OCI-LY3 (cell line): ENCODE measurements around the gene RPL15.

Experiments
- H2AFZ ChIP-seq: fragments of 200-600, 300-600 bp; shearing (Covaris generic); 2 replicates; pipeline ENCODE4 v1.6.0; 2014; ENCODE audit warnings: antibody characterized with exemption, low read depth, low read length
- H3K27ac ChIP-seq: fragments of 200-600, 300-600 bp; sonication (generic); 2 replicates; pipeline ENCODE4 v1.5.1; 2014; ENCODE audit warnings: mild to moderate bottlenecking, low read length, moderate library complexity, mixed read lengths
- H3K27me3 ChIP-seq: fragments of 200-600, 300-600 bp; sonication (generic); 2 replicates; pipeline ENCODE4 v1.6.1; 2014; ENCODE audit warnings: low read depth, low read length, mixed read lengths
- H3K36me3 ChIP-seq: fragments of 200-600, 300-600 bp; sonication (generic); replicated peaks from 2 replicates; pipeline ENCODE3; 2014; ENCODE audit warnings: low read depth, low read length, mixed read lengths
- H3K4me1 ChIP-seq: fragments of 300-600, 200-600 bp; sonication (generic); 2 replicates; pipeline ENCODE4 v1.6.1; 2014; ENCODE audit warnings: low read length, mixed read lengths
- H3K4me2 ChIP-seq: fragments of 200-600, 300-600 bp; sonication (generic); 2 replicates; pipeline ENCODE4 v1.6.1; 2014; ENCODE audit warnings: low read length, mixed read lengths
- H3K4me3 ChIP-seq: fragments of 300-600, 200-600 bp; sonication (generic); 2 replicates; pipeline ENCODE4 v1.5.1; 2014; ENCODE audit warnings: antibody characterized with exemption, mild to moderate bottlenecking, low read length, moderate library complexity
- H3K79me2 ChIP-seq: fragments of 300-600, 200-600 bp; shearing (Covaris generic); 2 replicates; pipeline ENCODE4 v1.6.1; 2014; ENCODE audit warnings: mild to moderate bottlenecking, low read length, mixed read lengths
- H3K9ac ChIP-seq: fragments of 300-600, 200-600 bp; shearing (Covaris generic); 2 replicates; pipeline ENCODE4 v1.6.0; 2014; ENCODE audit warnings: mild to moderate bottlenecking, low read length, moderate library complexity
- H3K9me3 ChIP-seq: fragments of 200-600, 300-600 bp; shearing (Covaris generic); 2 replicates; pipeline ENCODE4 v1.6.1; 2014; ENCODE audit warnings: low read length, mixed read lengths; ENCODE audit not compliant: insufficient read depth
- H4K20me1 ChIP-seq: fragments of 200-600, 300-600 bp; sonication (generic); 2 replicates; pipeline ENCODE4 v1.6.1; 2016; ENCODE audit warnings: low read length, mixed read lengths; ENCODE audit not compliant: insufficient read depth
- EZH2phosphoT487 ChIP-seq: fragments of 200-600 bp; shearing (Covaris generic); IDR thresholded peaks from 2 replicates; pipeline ENCODE4 v1.6.1; 2018; ENCODE audit warnings: antibody characterized with exemption, mixed run types, low read depth
- TF ChIP-seq, protein P1 (sequence below): fragments of 200-600, 300-600 bp; sonication (generic); IDR thresholded peaks from 2 replicates; pipeline ENCODE4 v1.5.1; 2014; ENCODE audit warnings: antibody characterized with exemption, low read length, low read depth

RPL15 gene

GRCh38 chr3:23954144-23954543, 37.2 kb downstream of the RPL15 start:
- Histone ChIP-seq H3K9me3 (no peaks in the 10 kb centered on the region), H3K27ac (no peak overlapping the region), H3K79me2 (peaks cover 19% of the 10 kb centered on the region), H3K36me3 (no peaks in the 10 kb centered on the region), H3K4me1 (peaks cover 39% of the 10 kb centered on the region), H3K4me2 (no peak overlapping the region), H3K9ac (no peak overlapping the region), H2AFZ (no peak overlapping the region), H3K4me3 (no peak overlapping the region), H4K20me1 (no peaks in the 10 kb centered on the region), H3K27me3 (no peaks in the 10 kb centered on the region)
- TF ChIP-seq, protein P1, sequence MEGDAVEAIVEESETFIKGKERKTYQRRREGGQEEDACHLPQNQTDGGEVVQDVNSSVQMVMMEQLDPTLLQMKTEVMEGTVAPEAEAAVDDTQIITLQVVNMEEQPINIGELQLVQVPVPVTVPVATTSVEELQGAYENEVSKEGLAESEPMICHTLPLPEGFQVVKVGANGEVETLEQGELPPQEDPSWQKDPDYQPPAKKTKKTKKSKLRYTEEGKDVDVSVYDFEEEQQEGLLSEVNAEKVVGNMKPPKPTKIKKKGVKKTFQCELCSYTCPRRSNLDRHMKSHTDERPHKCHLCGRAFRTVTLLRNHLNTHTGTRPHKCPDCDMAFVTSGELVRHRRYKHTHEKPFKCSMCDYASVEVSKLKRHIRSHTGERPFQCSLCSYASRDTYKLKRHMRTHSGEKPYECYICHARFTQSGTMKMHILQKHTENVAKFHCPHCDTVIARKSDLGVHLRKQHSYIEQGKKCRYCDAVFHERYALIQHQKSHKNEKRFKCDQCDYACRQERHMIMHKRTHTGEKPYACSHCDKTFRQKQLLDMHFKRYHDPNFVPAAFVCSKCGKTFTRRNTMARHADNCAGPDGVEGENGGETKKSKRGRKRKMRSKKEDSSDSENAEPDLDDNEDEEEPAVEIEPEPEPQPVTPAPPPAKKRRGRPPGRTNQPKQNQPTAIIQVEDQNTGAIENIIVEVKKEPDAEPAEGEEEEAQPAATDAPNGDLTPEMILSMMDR, result no peak
- TF ChIP-seq EZH2phosphoT487, result no peak

- Histone ChIP-seq H3K4me3 (no peak overlapping the region), H3K4me2 (no peak overlapping the region), H3K79me2 (peaks cover 12% of the 10 kb centered on the region), H4K20me1 (no peaks in the 10 kb centered on the region), H3K27me3 (no peaks in the 10 kb centered on the region), H3K36me3 (no peaks in the 10 kb centered on the region), H3K4me1 (peaks cover 16% of the 10 kb centered on the region), H2AFZ (no peak overlapping the region), H3K27ac (no peak overlapping the region), H3K9me3 (no peaks in the 10 kb centered on the region), H3K9ac (no peak overlapping the region)
- TF ChIP-seq, protein P1, result no peak
- TF ChIP-seq EZH2phosphoT487, result no peak
Observed at GRCh38 chr3:23956701-23957100, 39.8 kb downstream of the RPL15 start.

GRCh38 chr3:23959135-23959900, 42.4 kb downstream of the RPL15 start:
- no peaks in the 10 kb centered on the region for H4K20me1 ChIP-seq
- H2AFZ ChIP-seq, result no peak overlapping the region
- no peaks in the 10 kb centered on the region for H3K9me3 ChIP-seq
- peaks cover 6% of the 10 kb centered on the region for H3K36me3 ChIP-seq
- H3K27ac ChIP-seq, result no peak overlapping the region
- no peak overlapping the region for H3K4me2 ChIP-seq
- no peaks in the 10 kb centered on the region for H3K4me1 ChIP-seq
- no peak overlapping the region for H3K9ac ChIP-seq
- TF ChIP-seq, protein P1, result no peak
- no peak for TF ChIP-seq EZH2phosphoT487
- H3K27me3 ChIP-seq, result no peaks in the 10 kb centered on the region
- no peaks in the 10 kb centered on the region for H3K79me2 ChIP-seq
- H3K4me3 ChIP-seq, result no peak overlapping the region

DNA sequence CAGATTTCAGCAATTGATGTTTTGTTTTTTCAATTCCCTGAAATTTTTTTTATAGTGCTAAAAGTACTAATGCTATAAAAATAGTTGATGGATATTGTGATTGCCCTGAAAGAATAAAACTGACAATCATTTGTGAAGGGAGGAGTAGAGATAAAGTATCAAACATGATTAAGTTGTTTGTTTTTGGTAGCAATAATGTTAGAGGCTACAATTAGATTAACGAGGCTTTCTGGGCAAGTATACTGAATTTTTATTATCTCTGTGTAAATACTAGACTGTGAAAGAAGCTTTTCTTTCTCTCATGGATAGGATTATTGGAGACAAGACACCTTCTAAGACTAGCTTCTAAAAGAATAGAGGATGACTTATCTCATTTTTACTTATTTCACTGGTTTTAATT, 43.7 kb downstream of the RPL15 start:
- peaks cover 6% of the 10 kb centered on the region for H3K36me3 ChIP-seq
- no peak overlapping the region for H2AFZ ChIP-seq
- no peak overlapping the region for H3K4me3 ChIP-seq
- H3K9me3 ChIP-seq, result no peaks in the 10 kb centered on the region
- H3K79me2 ChIP-seq, result no peaks in the 10 kb centered on the region
- H3K27me3 ChIP-seq, result no peaks in the 10 kb centered on the region
- H3K4me2 ChIP-seq, result no peak overlapping the region
- no peak overlapping the region for H3K27ac ChIP-seq
- no peak for TF ChIP-seq EZH2phosphoT487
- TF ChIP-seq, protein P1, result no peak
- H3K9ac ChIP-seq, result no peak overlapping the region
- H4K20me1 ChIP-seq, result no peaks in the 10 kb centered on the region
- no peaks in the 10 kb centered on the region for H3K4me1 ChIP-seq
